NCI-H2029 (cell line): ENCODE measurements around the gene OCEL1.
A peak's percentile ranks its signal among the peaks of the same experiment; 100 is the strongest.

ENCODE experiments used
- DNase-seq: peaks from one replicate; lab custom pipeline; 2025; lab: John Stamatoyannopoulos, UW

The OCEL1 gene

GRCh38 chr19:17237747-17238706 lies 12.0 kb downstream of the OCEL1 start:
- DNase-seq, result no peak

- no peak for DNase-seq
These were observed 14.2 kb downstream of the OCEL1 start for GRCh38 chr19:17240062-17240752.

- DNase-seq, result no peak
These were observed 14.9 kb downstream of the OCEL1 start for GRCh38 chr19:17240826-17241399.

- no peak for DNase-seq
These were observed 16.6 kb downstream of the OCEL1 start for GRCh38 chr19:17242431-17243208.

GRCh38 chr19:17243211-17243829 lies 17.3 kb downstream of the OCEL1 start:
- no peak for DNase-seq

GRCh38 chr19:17243830-17244617 lies 18.0 kb downstream of the OCEL1 start:
- no peak for DNase-seq

- no peak for DNase-seq
These were observed 18.9 kb downstream of the OCEL1 start for GRCh38 chr19:17244618-17245534.

- no peak for DNase-seq
These were observed 19.5 kb downstream of the OCEL1 start, which contains the start of gene NR2F6 for GRCh38 chr19:17245535-17245984. NR2F6 (minus strand) TSS chr19:17245919; CDS start chr19:17245220, 699 bp downstream.

GRCh38 chr19:17246681-17247425 lies 20.8 kb downstream of the OCEL1 start:
- no peak for DNase-seq

- DNase-seq, result peak; percentile 54
These were observed 22.2 kb downstream of the OCEL1 start for GRCh38 chr19:17248011-17248776.

GRCh38 chr19:17249887-17250548 lies 24.0 kb downstream of the OCEL1 start:
- DNase-seq, result no peak

GRCh38 chr19:17254636-17255035 lies 28.6 kb downstream of the OCEL1 start:
- no peak for DNase-seq

- DNase-seq, result peak; percentile 44
These were observed 29.2 kb downstream of the OCEL1 start for GRCh38 chr19:17255150-17255621.

- DNase-seq, result no peak
These were observed 30.1 kb downstream of the OCEL1 start for GRCh38 chr19:17256130-17256529.

GRCh38 chr19:17259118-17259780 lies 33.2 kb downstream of the OCEL1 start:
- no peak for DNase-seq

- no peak for DNase-seq
These were observed 33.9 kb downstream of the OCEL1 start for GRCh38 chr19:17259934-17260333.
